ENCODE data around the gene PACRG.

Gene PACRG

GRCh38 chr6:163136681-163137397, 409.1 kb downstream of the PACRG start:
- DNase-seq (ENCODE audit: low read depth in 2 of 2), result no peak

DNA sequence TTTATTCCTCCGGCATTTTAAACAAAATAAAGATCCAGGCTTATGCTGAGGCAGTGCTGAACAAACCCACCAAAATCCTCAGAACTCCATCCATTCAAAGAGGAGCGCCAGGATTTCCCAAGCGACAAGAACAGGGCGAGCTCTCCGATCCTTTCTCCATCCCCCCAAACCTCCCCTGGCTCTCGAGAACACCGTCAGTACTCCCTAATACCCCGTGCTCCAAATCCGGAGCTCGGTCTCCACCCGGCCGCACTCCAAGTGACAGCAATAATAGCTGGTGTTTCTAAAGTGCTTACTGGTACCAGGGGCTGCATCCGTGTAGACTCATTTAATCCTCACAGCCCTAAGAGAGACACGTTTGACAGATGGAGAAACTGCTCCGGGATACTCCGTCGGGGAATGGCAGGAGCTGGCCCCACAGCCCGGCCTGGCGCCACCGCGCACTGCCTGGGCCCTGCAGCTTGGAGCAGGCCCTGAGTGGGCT, 409.7 kb downstream of the PACRG start:
- DNase-seq (ENCODE audit: low read depth in 2 of 2), result no peak

- DNase-seq (ENCODE audit: low read depth in 2 of 2), result no peak
Measured at GRCh38 chr6:163146036-163146435, 418.3 kb downstream of the PACRG start.

DNA sequence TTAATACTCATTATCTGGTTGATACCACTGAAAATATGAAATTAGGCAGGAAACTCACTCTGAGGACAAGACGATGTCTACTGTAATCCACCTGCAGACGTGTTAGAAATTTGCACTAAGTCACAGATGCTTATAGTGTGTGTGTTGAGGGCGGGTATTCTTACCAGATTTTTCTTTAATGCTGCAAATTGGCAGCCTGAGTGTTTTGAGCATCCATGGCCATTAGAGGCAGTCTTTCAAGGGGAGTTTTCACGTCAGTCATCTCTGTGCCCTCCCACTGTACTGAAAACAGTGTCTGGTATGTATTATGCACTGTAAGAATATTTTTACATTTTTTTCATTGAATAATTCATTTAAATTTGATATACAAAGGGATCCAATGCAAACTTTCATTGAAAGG, 420.2 kb downstream of the PACRG start:
- DNase-seq (ENCODE audit: low read depth in 2 of 2), result no peak

GRCh38 chr6:163148451-163149278, 420.9 kb downstream of the PACRG start:
- no peak for DNase-seq (ENCODE audit: low read depth in 2 of 2)

DNA sequence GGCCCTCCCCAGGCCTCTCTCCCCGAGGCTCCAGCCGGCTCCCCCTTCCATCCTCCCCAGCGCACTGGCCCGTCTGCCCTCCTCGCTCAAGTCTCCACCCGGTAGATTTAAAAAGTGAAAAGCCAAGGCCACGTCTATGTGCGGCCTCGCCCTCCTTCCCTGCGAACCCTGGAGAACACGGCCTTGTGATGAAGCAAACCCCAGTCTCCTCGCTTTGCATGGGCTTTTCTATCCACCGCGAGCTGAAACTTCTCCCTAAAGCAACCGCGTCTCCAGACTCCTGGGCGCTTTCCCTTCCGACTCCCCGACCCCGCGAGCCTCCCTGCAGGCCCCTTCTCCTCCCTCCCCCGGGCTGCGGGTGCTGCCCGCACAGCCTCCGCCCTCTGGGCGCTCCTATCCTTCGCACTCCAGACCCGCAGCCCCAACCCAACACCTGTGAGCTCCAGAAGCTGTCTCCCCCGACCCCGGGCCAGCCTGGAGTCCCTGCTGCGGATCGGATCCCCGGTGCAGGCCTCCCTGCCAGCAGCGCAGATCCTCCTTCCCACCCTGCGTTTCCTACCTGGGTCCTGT, 421.6 kb downstream of the PACRG start:
- no peak for DNase-seq (ENCODE audit: low read depth in 2 of 2)

DNA sequence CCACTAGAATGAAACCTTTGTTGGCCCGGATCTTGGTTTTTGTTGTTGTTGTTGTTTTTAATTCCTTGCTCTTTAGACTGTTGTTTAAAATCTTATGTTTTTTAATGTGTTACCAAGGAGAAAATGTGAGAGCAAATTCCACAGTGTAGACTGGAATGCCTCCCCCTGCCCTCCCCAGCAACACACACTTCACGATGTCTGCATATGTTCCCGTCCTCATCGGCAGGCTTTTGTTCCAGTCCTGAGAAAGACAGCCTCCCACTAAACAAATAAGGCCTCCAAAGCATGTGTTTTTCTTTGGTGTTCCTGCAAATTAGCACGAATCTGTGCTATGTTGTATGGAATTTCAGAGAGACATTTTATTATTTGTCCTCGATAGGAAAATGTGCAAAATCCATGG, 423.4 kb downstream of the PACRG start:
- no peak for DNase-seq (ENCODE audit: low read depth in 2 of 2)

DNA sequence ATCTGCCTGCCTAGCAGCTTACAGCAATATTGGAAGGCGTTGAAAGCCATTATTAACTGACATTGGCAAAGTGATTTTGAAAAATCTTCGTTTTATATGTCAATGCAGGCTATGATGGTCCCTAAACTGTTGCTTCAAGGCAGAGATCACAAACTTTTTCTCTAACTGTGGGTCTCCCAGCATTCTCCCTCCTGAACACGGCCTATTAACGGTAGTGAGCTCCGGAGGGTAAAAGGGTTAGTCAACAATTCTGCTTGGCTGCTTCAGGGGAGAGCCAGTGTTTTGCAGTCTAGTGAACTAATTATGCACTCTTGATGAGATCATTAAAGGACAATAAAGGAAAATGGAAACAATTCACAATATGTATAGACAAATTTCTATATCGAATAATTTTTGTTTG, 424.9 kb downstream of the PACRG start:
- DNase-seq (ENCODE audit: low read depth in 2 of 2), result no peak

DNA sequence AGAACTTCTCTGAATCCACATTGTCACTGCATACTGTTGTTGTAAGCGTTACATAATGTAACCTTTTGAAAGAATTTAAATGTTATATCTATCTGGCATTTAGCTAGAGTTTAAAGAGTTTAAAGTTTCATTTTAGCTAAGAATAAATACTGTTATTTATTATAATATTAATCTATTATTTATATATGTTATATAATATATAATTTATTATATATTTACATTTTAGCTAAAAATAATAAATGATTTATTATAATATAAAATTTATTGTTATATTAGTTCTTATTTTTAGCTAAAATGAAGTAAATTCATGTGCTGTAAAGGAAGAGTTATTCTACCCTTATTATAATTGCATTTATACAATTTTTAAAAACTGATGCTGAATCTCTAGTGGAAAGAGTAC, 431.3 kb downstream of the PACRG start:
- DNase-seq (ENCODE audit: low read depth in 2 of 2), result no peak

GRCh38 chr6:163159689-163160088, 431.9 kb downstream of the PACRG start:
- DNase-seq (ENCODE audit: low read depth in 2 of 2), result no peak

DNA sequence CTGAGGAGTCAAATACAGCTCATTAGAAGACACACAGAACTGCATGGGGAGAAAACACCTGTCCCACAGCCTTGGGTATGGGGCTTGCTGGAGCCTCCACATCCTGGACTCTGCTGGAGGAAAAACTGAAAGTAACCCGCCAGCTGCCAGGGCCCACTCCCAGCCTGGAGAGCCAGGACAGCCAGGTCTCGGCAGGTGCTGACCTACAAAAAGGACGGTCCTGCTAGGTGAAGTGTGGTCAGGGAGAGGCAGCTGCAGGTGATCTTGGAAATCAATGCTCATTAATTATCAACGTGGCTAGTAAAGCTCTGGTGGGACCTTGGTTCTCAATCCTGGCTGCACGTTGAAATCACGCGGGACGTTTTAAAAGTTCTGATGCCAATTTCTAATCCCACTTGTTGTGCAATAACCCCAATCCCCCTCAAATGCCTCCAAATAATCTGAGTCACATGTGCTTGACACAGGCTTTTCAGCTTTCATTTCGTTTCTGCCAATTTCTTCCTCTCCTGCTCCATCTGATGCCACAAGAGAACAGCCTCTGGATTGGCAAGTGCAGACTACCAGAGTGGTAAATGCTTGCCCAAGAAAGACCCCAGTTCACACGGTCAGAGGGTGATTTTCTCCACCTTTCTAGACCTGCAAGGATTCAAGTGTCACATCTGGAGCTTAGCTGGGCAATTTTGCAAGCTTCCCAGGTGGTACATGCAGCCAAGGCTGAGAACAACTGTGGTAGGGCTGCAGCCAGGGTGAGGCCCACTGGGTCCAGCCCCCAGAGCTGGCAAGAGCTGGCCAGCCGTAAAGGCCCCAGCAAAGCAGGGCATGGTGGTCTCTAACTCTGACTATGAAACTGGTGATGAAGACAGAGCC, 434.5 kb downstream of the PACRG start:
- DNase-seq (ENCODE audit: low read depth in 2 of 2), result no peak

DNA sequence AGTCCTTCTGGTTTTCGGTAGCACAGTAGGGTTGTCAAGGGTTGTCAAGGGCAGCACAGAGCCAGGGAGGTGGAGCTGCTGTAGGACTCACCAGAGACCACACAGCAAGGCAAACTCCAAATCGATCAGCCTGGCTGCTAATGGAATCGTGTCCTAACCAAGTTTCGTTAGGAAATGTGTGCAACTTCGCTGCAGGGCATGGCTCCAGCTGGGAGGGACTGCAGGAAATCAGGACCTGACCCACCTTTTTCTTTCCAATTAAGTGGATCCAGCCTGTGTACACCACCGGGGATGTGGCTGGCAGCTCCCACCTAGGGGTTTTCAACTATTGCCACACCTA, 435.1 kb downstream of the PACRG start:
- DNase-seq (ENCODE audit: low read depth in 2 of 2), result no peak

DNA sequence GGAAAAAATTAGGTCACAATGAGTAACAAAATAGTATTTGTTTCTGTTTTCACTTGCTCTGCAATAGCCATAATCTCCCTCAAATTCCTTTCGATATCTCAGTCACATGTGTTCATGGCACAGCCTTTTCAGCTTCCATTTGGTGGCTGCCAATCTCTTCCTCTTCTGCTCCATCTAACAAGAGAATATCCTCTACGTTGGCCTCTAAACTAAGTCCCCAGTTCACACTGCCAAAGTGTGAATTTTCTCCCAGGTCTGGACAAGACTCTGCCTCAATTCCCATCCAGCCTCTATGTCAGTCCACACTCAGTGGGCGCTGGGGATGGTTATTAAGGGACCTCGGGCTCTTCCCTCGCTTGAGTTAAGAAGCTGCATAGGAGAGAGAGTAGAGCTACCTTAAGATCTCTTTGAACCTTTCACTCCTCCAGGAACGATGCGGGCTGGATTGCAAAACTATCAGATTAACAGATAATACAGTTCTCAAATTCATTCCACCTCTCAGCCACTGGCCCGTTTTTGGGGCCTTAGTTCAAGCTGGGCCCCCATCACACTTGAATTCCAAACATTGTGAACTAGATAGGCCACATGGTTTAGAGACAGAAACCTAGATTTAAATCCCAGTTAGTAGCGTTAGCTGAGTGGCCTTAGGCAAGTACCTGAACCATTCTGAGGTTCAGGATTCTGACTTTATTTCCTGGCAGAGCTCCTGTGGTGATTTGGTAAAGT, 436.6 kb downstream of the PACRG start:
- DNase-seq (ENCODE audit: low read depth in 2 of 2), result no peak

GRCh38 chr6:163165155-163165910, 437.6 kb downstream of the PACRG start:
- no peak for DNase-seq (ENCODE audit: low read depth in 2 of 2)

- DNase-seq (ENCODE audit: low read depth in 2 of 2), result no peak
Measured at GRCh38 chr6:163165922-163166321, 438.1 kb downstream of the PACRG start.

DNA sequence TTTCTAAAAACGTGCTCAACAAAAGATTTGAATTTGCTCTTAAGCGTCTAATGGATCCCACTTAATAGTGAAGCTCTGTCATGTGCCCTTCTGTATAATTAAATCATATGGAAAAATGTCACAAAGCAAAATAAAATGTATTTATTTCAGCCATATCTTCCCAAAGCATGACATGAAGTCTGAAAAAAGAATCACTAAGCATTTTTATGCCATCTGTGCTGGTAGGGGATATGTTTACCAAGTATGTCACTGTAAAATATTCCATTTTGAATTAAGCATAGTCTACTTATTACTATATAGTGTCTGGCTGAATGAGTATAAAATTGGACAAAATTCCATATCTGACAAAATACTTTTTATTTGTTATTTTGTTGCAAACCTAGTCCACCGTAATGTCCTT, 438.7 kb downstream of the PACRG start:
- DNase-seq (ENCODE audit: low read depth in 2 of 2), result no peak

DNA sequence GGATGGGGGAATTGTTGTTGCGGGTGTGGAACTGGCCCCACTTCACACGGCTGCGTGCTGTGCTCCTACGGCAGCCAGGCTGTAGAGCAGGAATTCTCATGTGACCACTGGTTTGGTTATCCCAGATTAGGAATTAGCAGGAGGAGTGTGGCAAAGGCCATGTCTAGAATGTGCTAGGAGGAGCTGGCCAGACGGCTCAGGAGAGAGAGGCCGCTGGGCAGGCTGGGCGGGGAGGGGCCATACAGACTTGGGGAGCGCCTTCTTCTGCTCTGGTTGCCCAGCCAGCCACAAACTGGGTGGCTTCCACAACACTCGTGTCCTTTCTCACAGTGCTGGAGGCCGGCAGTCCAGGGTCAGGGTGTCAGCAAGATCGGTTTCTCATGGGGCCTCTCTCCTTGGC, 441.7 kb downstream of the PACRG start:
- no peak for DNase-seq (ENCODE audit: low read depth in 2 of 2)

GRCh38 chr6:163170294-163170883, 442.6 kb downstream of the PACRG start:
- DNase-seq (ENCODE audit: low read depth in 2 of 2), result no peak

- no peak for DNase-seq (ENCODE audit: low read depth in 2 of 2)
Measured at GRCh38 chr6:163173741-163174140, 446.0 kb downstream of the PACRG start.

DNA sequence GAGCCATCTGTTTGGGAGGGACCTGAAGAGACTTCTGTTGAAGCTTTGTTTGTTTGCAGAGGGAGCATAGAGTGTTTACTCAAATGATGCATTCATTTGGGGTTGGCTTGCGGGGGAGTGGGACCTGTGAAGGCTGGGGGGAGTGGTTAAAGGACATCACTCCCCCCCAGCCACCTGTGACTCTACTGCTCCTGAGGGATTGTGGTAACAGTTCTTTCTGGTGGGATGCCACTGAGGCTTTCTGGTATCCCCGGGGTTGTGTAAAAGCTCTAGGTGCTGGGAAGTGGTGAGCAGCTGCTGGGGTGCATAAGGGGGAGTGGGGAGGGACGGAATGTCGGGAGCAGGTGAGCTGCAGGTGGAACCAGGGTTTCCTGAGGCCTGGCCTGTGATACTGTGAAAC, 447.5 kb downstream of the PACRG start:
- DNase-seq (ENCODE audit: low read depth in 2 of 2), result no peak

All from stimulated activated CD8-positive, alpha-beta memory T cell treated with anti-CD3 and anti-CD28 coated beads, Interleukin-15, amount 100 ng/mL, for 4 hours (primary cell).